Endothelial cell of umbilical vein (primary cell): ENCODE results near the gene SPP1.
"Not testable (repeated sequence)": the region's sequence is repeated elsewhere in the genome, so short reads cannot be mapped to it uniquely, and the experiment has no call there.

Source experiments
- MAX ChIP-seq: IDR thresholded peaks from 2 replicates; pipeline ENCODE4 v1.6.1; 2011; ENCODE audit not compliant: insufficient read depth, insufficient read length
- POLR2A ChIP-seq: IDR thresholded peaks from 2 replicates; pipeline ENCODE4 v1.6.1; 2012; ENCODE audit warnings: low read depth, mild to moderate bottlenecking, control low read depth, low read length
- POLR2AphosphoS5 ChIP-seq: IDR thresholded peaks from 2 replicates; pipeline ENCODE4 v1.6.1; 2012; ENCODE audit warnings: low read depth, mild to moderate bottlenecking, control low read depth, low read length, moderate library complexity; ENCODE audit not compliant: insufficient read depth

GRCh38 chr4:88025868-88026661 is 50.6 kb downstream of the SPP1 start:
- TF ChIP-seq POLR2AphosphoS5, POLR2A, MAX: not testable (repeated sequence)
